Stimulated activated CD4-positive, alpha-beta T cell treated with anti-CD3 and anti-CD28 coated beads, Interleukin-15, amount 100 ng/mL, for 48 hours (primary cell): ENCODE measurements around the gene SHMT2.
"Not testable (repeated sequence)": the region's sequence is repeated elsewhere in the genome, so short reads cannot be mapped to it uniquely, and the experiment has no call there.

ENCODE experiments used
- DNase-seq, 2 donors: peaks; one replicate each; pipeline ENCODE4 v3.0.0-alpha.2; 2020; ENCODE audit warnings: low read depth in 2 of 2

The SHMT2 gene

GRCh38 chr12:57262126-57262822 is 32.8 kb downstream of the SHMT2 start:
- DNase-seq = no peak

GRCh38 chr12:57263096-57263495 is 33.6 kb downstream of the SHMT2 start:
- no peak for DNase-seq

DNA sequence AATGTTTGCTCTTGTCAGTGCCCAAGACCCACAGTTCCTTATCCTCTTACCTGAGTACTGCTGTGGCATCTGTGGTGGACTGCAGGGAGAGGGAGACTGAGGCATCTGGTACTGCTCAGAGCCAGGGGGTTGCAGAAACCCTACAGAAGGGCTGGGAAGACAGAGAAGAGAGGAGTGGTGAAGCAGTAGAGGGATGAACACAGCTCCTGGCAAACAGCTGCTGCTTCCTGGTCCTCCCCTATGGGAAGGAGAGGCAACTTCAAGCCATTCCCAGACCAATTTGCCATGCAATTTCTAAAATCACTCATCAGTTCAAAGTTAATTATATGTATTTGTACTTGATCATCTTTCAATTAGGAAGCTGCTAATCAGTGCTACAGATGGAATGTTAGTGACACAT is 37.2 kb downstream of the SHMT2 start:
- no peak for DNase-seq

GRCh38 chr12:57268264-57268663 is 38.8 kb downstream of the SHMT2 start:
- peak in 1 of 2 donors; percentile 31 for DNase-seq

GRCh38 chr12:57270966-57271470 is 41.5 kb downstream of the SHMT2 start:
- no peak for DNase-seq

DNA sequence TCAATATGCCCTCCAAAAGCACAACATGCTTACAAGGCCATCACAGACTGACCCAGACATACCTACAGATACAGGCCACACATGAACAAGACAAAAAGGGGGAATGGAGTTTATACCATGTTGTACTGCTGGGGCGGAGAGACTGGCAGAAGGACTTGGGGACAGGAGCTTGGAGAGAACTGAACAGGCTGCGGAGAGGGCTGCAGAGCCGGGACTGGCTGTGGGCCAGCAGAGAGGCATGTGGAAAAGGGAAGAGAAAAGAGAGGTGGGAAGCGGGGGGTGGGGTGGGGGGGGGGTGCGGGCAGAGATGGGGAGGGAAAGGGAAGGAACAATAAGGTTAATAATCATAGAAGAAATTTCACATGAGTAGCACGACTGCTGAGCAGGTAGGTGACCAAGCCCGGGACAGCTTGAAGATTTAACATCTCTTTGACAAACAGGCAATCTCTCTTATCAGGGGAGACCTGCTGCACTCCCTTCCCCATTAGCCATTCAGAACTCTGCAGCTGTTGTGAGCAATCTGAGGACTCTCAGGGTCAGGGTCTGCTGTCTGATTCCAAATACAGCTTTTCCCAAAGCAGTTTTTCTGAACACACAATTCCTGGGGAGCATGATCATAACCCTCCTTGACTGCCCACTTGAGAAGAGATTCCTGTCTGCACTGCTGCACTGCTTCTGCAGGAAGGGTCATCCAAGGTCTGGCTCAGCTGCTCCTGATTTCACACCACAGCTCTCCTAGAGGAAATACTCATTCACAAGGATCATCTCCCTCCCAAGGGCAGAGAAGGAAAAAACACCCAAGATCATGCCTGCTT is 43.0 kb downstream of the SHMT2 start:
- DNase-seq = no peak

DNA sequence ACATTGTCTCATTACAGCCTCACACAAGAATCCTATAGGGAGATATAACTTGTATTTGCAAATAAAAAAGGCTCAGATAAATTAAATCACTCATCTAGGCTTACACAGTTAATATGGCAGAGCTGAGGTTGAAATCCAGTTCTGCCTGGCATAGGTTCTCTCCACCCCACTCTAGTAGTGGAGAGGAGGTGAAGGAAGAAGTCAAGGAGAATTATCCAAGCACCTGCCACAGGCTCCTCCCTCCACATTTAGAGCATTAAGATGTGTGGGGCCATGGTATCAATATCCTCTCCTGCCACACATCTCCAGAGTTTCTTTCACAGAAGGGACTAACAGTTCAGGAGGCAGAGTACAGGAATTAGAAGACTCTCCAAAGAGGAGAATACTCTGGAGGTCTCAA is 44.0 kb downstream of the SHMT2 start:
- no peak for DNase-seq

- not testable (repeated sequence) for DNase-seq
These were observed 46.7 kb downstream of the SHMT2 start for GRCh38 chr12:57276233-57276632.

- peak in 1 of 2 donors; percentile 20 for DNase-seq
These were observed 47.5 kb downstream of the SHMT2 start for GRCh38 chr12:57276935-57277563.

DNA sequence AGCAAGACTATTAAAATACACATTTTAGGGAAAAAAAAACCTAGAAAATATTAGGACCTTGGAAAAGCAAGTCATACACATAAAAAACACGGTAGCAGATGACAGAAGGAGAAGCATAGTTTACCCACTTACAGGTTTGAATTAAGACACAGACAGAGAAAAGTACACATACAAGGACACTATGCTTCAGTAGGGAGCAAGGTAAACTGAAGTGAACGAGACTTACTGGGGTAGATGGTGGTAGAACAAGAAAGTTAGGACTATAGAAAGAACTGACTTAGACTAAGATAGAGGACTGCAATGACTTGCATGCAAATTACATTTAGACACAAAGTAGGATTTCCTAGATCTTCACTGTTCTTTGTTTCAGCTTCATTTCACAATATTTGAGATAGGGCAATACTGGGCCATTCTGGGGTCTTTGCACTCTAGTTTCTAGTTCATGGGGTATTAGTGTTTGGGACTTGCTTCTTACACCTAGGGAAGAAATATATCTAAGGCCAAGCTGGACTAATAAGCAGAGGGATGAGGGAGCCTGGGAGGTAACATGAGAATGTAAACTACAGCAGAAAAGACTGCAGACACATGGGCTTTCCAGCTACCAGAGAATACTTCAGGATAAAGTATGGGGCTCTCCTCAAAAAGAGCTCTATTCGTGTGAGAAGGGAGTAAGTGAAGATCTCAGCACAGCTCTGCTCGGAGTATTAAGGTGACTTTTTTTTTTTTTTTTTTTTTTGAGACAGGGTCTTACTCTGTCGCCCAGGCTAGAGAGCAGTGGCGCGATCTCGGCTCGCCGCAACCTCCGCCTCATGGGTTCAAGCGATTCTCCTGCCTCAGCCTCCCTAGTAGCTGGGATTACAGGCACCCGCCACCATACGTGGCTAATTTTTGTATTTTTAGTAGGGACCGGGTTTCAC is 49.2 kb downstream of the SHMT2 start:
- no peak for DNase-seq

- DNase-seq = peak; percentile 65 to 72
These were observed 50.9 kb downstream of the SHMT2 start for GRCh38 chr12:57280211-57281062.

DNA sequence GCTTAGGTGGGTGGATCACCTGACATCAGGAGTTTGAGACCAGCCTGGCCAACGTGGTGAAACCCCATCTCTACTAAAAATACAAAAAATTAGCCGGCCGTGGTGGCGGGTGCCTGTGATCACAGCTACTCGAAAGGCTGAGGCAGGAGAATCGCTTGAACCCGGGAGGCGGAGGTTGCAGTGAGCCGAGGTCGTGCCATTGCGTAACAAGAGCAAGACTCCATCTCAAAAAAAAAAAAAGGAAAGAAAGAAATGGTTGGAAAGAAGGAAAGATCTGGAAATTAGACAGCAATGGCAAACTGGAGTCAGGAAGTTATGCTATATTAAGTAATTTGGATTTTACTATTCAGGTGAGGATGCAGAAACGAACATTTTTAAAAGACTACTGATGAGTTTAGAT is 52.6 kb downstream of the SHMT2 start:
- not testable (repeated sequence) for DNase-seq
